GM18526 (cell line): Measurements from ENCODE around the gene DIAPH3.
A peak's percentile ranks its signal among the peaks of the same experiment; 100 is the strongest.

Source experiments
- POLR2A ChIP-seq: IDR thresholded peaks from 3 replicates; pipeline ENCODE4 v1.6.1; 2011; ENCODE audit not compliant: insufficient read length; ENCODE audit errors: extremely low read depth

Gene DIAPH3, protein sequence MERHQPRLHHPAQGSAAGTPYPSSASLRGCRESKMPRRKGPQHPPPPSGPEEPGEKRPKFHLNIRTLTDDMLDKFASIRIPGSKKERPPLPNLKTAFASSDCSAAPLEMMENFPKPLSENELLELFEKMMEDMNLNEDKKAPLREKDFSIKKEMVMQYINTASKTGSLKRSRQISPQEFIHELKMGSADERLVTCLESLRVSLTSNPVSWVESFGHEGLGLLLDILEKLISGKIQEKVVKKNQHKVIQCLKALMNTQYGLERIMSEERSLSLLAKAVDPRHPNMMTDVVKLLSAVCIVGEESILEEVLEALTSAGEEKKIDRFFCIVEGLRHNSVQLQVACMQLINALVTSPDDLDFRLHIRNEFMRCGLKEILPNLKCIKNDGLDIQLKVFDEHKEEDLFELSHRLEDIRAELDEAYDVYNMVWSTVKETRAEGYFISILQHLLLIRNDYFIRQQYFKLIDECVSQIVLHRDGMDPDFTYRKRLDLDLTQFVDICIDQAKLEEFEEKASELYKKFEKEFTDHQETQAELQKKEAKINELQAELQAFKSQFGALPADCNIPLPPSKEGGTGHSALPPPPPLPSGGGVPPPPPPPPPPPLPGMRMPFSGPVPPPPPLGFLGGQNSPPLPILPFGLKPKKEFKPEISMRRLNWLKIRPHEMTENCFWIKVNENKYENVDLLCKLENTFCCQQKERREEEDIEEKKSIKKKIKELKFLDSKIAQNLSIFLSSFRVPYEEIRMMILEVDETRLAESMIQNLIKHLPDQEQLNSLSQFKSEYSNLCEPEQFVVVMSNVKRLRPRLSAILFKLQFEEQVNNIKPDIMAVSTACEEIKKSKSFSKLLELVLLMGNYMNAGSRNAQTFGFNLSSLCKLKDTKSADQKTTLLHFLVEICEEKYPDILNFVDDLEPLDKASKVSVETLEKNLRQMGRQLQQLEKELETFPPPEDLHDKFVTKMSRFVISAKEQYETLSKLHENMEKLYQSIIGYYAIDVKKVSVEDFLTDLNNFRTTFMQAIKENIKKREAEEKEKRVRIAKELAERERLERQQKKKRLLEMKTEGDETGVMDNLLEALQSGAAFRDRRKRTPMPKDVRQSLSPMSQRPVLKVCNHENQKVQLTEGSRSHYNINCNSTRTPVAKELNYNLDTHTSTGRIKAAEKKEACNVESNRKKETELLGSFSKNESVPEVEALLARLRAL

DNA sequence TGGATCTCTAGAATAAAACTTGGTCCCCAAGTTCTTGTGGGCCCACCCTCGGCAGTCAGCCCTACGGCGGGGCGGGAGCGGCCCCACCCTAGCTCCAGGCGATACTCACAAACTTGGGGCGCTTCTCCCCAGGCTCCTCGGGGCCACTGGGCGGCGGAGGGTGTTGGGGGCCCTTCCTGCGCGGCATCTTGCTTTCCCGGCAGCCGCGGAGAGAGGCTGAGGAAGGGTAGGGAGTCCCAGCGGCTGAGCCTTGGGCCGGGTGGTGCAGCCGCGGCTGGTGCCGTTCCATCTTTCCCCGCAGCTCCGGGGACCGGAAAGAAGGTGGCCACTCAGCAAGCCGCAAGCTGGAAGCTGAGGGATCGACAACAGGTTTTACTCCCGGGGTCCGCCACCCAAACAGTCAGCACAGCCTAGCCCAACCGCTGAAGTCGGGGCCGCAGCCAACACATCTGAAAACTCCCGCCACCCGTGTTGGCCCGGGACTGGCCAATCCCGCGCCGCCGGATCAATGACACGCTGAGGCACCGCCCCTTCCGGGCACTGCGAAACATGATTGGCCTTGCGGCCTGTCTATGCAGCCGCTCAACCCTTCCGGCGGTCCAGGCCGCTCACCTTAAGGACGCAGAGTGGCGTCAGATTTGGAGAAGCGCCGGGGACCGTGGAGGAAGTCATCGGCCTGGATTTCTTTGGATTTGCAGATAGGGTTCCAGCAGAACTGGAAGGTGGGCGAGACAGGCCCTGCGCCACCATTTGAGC is at the start of gene DIAPH3:
Gene DIAPH3, minus strand, starts transcription at position 451 of the 756 bp plus-strand sequence. Its CDS starts 162 bp downstream, at position 289.
- TF ChIP-seq POLR2A: peak; percentile 96

DNA sequence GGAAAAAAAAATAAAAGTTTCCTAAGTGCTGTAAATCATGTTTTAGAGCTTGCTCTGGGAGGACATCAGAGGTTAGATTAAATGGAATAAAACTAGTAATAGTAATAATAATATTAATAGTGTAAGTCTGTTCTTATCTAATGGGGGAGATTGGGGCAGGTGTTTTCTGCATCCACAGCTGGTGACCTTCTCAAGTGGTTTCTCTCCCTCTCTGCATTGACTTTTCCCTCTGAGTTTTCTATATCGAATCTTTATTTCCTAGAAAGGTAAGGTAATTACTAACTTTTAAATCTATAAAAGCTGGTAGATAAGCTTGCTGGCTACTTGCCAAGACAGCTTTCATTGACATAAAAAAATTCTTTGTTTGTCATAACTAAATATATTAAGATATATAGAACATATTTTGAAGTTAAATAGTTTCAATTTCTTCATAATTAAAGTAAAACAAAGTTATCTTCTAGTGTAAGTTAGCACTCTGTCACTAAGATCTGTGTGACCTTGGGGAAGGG is 49.6 kb upstream of the DIAPH3 start:
- TF ChIP-seq POLR2A: no peak

DNA sequence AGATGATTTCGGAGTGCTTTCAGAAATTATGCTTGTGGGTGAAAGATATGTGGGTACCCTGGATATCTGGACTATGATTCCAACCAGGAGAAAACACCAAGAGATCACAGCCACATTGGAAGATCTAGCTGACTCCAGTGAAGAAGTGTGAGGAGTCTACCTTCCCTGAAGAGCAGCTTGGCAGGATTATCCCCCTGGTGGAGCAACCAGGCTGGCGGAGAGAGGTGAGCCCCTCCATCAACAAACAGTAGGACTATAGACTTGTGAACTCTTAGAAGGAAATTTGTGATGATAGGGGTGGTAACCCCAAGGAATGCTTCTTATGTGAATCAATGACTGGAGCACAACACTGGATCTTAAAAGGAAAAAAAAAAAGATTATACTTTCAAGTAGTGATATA is 47.8 kb upstream of the DIAPH3 start:
- TF ChIP-seq POLR2A: no peak

DNA sequence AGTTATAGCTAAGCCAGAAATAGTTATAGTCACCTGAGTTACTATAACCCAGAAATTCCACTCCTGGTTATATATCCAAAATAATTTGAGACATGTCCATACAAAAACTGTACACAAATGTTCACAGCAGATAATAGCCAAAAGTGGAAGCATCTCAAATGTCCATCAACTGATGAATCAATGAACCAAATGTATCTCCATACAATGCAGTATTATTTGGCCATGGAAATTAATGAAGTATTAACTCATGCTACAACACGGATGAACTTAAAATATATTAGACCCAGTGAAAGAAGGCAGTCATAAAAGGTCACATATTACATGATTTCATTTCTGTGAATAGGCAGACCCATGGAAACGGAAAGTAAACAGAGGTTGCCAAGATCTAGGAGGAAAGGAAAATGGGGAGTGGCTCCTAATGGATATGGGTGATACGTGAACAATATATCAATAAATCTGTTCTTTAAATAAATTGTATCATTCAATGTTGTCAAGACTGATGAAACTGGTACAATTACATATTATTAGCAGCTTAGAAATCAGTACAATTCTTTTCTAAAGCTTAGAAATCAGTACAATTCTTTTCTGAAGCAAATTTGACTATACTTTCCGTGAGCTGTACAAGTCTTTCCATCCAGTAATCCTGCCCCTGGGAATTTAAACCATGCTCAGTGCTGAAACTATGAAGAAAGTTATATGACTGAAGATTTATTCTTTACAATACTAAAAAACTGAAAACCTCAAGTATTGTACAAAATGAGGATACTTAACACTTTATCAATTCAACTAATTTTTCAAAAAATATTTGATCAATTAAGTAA is 47.0 kb upstream of the DIAPH3 start:
- TF ChIP-seq POLR2A: no peak

DNA sequence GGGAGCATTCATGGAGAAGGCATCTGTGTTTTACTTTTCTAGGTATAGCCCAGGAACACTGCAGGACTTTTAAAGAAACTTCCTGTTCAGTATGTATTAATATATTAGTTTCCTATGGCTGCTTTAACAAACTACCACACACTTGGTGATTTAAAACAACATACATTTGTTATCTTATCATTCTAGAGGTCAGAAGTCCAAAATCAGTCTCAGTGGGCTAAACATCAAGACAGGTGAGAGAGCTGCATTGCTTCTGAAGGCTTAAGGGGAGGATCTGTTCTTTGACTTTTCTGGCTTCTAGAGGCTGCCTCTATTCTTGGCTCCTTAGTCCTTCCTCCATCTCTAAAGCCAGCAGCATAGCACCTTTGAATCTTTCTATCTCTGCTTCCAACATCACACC is 37.6 kb upstream of the DIAPH3 start:
- no peak for TF ChIP-seq POLR2A

DNA sequence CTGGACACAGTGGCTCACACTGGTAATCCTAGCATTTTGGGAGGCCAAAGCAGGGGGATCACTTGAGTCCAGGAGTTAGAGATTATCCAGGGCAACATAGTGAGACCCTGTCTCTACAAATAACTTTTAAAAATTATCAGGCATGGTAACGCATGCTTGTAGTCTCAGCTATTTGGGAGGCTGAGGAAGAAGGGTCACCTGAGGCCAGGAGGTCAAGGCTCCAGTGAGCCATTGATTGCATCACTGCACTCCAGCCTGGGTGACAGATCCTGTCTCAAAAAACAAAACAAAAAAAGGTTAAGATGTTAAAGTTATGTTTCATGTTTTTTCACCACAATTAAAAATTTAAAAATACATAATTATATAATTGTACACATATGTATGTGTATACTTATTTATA is 19.2 kb upstream of the DIAPH3 start:
- TF ChIP-seq POLR2A: no peak

DNA sequence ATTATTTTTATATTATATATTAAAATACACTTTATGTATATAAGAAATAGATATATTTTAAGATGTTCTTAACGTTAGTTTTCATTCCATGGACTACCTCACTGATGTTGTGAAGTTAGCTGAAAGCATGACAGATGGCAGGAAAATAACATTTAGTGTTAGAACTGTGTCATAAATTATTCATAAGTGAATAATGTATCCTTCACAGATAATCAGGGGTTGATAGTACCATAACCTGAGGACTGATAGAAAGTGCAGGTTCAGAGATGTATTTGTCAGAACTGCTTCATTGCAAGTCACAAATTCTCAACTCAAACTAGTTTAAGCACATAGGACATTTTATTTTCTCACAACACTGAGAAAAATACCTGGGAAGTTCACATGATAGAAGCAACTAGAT is 14.6 kb upstream of the DIAPH3 start:
- no peak for TF ChIP-seq POLR2A

DNA sequence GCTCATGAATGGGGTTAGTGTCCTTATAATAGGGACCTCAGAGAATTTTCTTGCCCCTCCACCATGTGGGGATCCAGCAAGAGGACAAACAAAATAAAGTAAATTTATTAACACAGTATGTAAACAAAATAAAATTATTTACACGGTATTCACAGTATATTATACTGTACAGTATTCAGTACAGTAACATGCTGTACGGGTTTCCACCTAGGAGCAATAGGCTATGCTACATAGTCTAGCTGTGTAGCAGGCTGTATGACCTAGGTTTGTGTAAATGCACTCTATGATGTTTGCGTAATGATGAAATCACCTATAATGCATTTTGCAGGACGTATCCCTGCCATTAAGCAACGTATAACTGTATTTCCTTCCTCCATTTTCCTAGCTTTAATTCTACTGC is 11.8 kb upstream of the DIAPH3 start:
- TF ChIP-seq POLR2A: no peak

DNA sequence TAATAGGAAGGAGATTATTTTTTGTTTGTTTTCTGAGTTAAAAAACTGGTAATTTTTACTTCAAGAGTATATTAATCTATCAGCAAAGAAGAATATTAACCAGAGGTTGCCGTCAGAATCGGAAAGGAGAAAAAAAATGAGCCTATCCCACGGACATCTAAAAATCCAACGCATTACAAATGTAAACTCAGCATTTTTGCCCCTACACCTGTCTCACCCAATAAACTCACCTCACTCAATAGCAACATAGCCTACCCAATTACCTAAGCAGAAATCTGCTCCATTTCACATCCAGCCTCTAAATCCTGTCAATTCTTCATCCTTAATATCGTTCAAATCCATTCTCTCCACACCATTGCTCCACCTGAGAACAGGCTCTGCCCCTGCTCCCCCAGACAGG is 10.4 kb upstream of the DIAPH3 start:
- no peak for TF ChIP-seq POLR2A

DNA sequence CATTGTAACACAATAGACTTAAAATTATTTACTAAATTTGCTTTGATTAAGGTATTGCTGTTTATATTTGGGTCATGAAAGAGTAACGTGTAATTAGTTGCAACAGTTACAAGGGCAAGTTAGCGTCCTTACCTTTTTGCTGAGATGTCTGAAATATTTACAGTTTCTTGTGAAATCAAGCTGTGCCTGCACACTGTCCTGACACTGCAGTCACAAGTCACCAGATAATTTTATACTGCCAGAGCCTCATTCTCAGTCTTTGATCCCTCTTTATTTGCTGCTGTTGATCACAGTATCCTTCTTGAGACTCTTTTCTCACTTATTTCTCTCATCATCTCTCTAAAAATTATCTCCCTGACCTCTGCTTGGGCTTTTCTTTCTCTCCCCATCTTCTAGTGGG is 8.4 kb upstream of the DIAPH3 start:
- no peak for TF ChIP-seq POLR2A

DNA sequence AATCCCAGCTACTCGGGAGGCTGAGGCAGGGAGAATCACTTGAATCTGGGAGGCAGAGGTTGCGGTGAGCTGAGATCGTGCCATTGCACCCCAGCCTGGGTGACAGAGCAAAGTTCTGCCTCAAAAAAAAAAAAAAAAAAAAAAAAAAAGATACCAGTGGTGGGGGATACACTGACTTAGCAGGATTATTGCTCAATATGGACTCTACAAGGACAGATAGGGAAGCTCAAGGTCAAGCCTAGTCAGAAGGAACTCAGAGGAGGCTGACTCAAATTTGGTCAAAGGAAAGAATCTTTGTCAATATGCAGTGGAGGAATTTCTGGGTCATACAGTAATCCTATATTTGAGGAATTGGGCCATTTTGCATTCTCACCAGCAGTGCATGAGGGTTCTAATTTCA is 6.7 kb upstream of the DIAPH3 start:
- no peak for TF ChIP-seq POLR2A

DNA sequence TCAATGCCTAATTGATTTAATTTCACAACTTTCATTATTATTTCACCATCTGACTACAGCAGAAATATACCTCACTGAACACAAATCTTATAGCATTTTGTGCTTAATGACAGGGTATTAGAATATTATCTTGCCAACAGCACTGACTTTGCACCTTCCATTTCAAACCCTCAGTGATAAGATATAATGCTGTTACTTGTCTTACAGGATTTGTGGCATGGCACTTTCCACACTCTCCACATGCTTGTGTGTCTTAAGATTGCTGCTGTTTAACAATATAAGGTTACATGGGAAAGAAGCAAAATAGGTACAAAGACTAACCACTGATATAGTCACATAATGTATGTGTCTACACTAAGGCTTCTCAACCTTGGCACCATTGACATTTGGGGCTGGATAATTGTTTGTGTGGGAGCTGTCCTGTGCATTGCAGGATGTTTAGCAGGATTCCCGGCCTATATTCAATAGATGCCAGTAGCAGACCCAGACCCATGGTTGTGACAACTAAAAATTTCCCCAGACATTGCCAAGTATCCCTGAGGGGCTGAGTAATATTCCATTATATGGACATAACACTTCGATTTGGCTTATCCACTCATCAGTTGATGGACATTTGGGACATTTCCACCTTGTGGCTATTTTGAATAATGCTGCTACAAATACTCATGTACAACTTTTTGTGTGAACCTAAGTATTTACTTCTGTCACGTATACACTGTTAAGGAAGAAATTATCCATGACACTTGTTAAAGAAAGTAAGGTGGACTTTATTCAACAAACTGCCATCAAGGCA is 5.7 kb upstream of the DIAPH3 start:
- no peak for TF ChIP-seq POLR2A

DNA sequence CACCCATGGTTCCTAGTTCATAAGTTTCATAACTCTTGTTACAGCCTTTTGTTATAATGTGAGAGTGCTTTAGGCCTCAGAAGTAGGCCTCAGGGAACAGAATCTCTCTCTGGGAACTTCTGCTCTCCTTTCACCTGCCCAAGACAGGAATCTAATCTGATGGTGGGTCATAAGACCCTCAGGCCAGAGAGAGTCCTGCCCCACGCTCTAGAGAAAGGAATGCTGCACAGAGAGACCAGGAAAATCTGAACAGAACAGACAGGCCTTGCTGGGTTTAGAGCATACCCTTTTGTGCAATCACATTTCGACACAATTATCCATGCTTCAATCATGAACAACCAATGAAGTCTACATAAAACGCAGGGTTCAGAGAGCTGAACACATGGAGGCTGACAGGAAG is 3.4 kb upstream of the DIAPH3 start:
- no peak for TF ChIP-seq POLR2A
